ENCODE results near the gene PTPRN2.

The PTPRN2 gene

DNA sequence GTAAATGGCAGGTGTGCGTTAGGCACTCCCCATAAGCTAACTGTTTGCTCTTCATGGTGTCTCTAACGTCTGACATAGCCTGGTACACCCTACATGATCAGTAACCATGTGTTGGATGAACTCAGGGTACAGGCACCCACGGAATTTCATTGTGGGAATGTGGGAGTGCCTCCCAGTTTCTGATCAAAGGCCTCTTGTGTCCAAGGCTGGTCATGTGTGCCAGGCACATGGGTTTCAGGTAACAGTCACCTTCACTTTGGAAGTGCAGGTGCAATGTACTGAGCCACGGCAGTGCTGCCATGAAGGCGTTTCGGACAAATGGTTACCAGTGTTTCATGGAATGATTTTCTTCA is 952.5 kb downstream of the PTPRN2 start:
- DNase-seq: no peak

DNA sequence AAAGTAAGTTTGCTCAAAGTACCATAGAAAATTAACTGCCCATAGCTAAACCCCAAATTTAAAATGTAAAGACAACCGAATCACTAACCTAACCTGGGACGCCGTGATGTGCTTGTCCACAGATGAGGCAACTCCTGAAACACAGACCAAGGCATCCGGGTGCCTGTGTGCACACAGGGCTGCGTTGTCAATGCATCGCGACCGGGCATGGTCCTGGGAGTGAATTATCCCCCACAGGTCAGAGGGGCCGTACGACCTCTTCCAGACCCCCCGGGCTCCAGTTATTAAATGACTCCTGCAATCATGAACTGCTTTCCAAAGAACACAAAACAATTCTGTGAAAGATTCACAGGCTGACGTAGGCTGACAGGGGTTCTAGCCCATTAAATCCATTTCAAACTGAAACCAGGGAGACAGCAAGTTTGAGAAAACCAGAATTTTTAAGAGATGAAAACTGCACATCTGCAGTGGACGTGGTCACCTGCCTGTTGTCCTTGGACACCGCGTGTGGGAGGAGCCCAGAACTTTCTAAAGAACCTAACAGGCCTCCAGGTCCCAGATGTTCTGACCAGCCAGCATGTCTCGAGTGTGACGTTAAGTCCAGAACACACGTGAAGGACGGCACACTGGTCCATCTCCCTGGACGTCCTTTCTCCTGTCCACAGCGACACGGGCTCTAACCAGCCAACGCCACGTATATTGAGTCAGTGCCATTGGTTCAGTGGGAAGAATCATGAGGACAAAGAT is 953.0 kb downstream of the PTPRN2 start:
- DNase-seq: no peak

DNA sequence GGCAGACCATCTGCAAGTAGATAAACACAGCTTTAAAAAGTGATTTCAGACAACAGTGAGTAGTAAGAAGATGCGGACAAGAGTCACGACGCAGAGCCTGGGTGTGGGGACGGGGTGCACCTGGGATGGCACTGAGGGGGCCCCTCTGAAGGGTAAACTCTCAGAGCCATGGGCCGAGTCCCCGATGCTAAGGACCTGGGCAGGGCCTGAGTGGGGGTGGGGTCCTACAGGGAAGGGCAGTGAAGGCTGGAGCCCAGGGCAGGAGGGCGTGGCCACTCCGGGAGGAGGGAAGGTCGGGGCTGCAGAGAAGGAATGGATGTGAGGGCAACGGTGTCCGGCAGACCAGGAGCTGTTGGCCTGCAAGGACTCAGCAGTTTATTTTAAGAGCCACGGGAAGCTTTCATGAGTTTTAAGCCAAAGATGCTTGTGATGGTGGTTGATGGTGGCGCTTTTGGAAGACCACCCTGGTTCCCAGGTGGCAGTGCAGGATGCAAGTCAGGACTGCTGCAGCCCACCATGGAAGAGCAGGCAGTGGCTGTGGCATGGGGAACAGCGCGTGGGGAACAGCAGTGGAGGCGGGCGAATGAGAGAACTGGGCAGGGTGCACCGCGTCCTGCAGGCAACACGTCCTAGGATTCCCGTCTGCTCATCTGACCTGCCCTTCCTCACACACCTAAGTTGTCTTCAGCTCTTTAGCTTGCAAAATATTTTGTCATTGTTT is 954.0 kb downstream of the PTPRN2 start:
- no peak for DNase-seq

DNA sequence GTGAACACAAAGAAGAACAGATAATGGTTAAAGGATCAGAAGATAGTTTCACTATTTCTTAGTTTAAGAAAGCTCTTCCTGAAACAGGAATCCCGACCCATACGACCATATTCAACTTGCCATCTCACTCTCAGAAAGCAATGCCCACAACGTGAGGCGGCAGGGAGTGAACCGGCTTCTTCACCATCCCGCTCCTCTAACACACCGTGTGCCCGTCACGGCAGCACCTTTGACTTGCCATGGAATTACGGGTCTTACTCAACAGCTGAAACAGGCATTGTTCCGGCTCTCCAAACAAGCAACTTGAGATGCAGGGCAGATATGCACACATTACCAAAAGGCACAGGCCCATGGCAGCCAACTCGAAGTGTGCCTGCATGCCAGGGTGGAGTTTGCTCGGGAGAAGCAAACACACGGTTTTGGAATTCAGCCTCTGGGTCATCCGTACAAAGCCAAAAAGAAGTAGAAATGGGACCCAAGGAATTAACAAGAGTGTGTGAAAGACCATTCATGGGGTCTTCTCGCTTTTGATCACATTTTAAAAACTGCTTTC is 957.2 kb downstream of the PTPRN2 start:
- no peak for DNase-seq

DNA sequence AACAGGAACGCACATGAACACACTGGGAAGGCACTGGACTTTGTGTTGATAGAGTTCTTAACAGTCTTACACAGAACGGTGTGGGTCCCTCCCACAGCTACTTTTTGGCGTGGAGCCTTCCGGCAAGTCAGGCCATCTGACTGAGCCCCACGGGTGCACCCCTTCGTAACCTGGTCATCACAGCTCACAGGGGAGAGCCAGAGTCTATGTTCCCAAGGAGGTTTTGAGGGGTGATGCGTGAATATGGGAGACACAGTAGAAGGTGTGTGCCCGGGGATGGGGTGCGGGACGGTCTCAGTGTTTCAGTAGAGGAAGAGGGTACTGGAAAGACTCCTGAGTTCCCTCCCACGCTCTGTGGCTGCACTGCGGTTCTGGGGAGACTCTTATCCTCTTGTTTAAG is 959.2 kb downstream of the PTPRN2 start:
- DNase-seq: no peak

DNA sequence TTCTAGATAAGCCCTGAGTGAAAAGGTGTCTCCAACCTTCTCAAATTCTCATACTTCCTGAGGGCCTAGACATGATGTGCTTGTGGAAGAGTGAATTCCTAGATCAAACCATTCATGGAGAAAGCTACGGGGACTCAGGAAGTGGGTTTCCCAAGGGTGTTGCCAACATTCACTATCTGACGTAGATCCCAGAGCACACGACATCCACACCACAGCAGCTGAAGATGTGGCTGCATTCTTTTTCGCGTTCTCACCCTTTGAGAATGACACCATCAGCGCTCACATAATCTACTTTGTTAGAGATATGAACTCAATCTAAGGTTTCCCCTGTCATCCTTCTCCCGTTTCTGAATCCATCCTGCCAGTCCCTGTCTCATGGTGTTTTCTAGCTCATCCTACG is 960.0 kb downstream of the PTPRN2 start:
- DNase-seq: no peak

DNA sequence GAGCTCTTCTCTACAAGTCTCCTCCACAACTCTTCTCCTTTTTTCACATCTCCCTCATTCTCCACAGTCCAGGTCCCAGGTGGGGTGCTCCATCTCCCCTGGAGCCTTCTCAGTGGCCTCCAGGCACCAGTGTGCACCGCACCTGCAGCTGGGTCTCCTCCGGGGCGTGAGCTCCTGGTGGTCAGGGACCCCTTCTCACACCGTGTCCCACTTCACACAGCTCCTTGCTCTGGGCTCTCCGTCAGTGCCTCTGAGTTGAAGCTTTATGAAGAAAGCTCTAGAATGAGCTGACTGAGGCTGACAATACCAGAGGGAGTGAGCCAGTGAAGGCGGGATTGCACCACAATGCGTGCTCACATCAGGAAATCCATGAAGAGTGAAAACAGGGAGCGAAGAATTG is 960.6 kb downstream of the PTPRN2 start:
- no peak for DNase-seq

DNA sequence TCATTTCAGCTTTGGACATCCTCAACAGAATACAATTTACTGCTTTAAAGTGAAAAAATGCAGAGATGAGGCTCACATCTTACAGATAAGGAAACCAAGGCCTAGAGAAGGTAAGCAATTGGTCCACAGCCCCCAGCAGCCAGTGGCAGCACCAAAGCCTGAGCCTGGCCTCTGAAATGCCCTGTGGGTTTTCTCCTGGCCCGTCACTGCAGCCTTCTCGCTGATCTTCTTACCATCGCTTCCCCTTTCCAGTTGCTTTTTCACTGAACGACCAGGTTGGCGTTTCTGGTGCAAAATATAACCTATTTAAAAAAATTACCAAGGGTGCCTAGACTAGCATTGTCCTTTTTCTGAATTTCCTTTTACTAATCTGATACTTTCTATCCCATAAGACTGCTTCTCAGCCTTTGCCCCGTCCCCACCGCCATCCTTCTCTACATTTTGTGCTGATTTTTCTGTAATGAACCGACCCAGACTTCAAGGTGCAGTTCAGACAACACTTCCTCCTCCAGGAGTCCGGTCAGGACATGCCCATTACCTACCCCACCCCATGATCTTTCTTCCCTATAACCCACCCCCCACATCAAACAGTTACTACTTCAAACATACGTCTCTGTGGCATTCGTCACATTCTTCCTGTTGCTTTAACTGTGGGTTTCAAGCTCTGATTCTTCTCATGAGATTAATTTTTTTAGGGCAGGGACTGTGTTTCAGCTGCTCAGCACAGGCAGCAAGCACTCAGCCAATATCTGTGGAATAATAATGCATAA is 961.5 kb downstream of the PTPRN2 start:
- DNase-seq: no peak

DNA sequence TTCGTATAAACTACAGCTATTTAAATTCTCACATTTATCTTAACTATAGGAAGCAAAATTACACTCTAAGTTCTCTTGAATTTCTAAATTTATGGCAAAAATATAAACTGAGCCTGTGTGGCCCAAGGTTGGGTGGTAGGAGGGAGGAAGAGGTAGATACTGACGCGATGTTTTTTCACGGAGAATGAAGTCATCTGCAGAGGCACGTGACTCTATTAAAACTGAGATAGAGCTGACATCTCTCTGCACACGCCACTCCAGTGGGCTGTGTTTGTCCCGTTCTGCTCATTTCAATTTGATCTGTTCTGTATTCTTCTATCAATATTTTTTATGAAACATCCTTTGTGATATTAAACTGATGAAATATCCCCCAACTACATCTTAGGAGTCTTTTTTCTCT is 964.1 kb downstream of the PTPRN2 start:
- DNase-seq: no peak

DNA sequence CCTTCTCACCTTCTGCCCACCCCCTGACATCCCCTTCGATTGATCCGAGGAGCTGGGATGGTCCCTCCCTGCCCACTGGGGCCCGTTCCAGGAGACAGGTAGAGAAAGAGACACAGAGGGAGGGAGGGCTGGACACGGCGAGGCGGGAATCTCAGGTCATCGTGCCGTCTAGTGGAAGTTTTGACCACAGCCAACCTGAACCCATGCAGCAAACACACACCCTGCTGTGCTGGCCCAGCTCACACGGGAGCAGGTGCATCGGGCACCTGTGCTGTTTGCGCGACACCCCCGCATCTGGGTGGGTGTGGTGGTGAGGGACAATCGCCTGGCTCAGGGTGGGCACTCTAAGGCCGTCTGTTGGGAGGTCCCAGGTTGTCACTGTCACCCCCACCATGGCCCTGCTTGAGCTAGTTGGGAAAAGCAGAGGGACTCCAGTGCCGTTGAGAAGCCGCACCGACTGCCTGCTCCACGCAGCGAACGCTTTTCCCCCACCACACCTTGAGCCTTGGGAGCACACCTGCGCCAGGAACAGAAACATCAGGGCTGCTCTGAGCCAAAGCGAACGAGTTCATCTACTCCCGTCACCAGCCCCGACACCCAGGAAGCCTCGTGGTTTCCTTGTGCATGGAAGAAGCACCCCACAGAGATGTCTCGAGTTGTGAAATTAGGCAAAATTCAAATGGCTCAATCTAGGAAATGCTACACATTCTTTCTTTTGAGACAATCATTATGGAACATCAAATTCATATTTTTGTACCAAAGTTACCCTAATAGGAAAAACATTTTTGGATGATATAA is 965.0 kb downstream of the PTPRN2 start:
- no peak for DNase-seq

DNA sequence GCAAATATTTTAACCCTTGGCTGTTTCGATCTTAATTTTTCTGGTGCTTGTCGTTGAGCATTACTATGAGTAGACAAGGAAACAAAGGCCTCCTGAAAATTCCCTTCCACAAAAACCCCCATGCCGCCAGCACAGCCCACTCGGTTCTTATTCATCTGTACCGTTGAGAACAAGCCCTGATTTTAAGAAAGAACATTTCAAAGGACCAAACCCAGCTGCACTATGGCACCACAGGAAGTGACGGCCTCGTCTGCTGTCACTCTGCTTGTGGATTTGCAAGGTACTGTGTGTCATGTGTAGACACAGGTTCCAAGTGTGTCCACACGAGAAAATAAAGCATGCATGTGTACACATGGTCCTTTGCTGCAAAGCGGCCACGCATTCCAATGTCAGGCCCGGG is 965.6 kb downstream of the PTPRN2 start:
- no peak for DNase-seq

DNA sequence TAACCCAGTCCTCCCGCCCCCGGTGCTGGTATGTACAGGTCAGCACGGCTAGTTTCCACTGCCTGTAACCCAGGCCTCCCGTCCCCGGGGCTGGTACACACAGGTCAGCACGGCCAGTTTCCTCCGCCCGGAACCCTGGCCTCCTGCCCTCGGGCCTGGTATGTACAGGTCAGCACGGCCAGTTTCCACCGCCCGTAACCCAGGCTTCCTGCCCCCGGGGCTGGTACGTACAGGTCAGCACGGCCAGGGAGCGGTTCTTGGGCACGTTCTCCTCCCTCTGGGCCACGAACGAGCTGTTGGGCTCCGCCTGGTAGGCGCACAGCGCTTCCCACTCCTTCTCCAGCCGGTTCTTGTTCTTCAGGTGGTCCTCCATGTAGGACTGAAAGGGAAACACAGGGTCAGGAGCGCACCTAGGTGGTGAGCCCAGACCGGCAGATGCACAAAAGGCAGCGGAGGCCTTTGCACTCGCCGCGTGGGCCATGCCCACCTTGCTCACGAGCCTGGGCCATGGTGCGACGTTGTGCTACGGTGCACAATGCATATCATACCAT is 966.4 kb downstream of the PTPRN2 start:
- no peak for DNase-seq

DNA sequence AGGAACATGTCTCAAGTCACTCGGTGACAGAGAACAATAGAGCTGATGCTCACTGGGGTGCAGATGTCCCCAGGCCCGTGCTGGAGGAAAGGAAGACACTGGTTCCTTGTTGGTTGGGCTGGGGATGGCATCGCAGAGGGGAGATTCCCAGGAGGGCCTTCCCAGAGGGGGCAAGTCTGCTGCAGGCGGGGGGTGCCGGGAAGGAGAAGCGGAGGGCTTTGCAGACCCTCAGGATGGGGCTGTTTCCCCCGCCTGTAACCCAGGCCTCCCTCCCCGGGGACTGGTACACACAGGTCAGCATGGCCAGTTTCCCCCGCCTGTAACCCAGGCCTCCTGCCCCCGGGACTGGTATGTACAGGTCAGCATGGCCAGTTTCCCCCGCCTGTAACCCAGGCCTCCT is 967.0 kb downstream of the PTPRN2 start:
- no peak for DNase-seq

DNA sequence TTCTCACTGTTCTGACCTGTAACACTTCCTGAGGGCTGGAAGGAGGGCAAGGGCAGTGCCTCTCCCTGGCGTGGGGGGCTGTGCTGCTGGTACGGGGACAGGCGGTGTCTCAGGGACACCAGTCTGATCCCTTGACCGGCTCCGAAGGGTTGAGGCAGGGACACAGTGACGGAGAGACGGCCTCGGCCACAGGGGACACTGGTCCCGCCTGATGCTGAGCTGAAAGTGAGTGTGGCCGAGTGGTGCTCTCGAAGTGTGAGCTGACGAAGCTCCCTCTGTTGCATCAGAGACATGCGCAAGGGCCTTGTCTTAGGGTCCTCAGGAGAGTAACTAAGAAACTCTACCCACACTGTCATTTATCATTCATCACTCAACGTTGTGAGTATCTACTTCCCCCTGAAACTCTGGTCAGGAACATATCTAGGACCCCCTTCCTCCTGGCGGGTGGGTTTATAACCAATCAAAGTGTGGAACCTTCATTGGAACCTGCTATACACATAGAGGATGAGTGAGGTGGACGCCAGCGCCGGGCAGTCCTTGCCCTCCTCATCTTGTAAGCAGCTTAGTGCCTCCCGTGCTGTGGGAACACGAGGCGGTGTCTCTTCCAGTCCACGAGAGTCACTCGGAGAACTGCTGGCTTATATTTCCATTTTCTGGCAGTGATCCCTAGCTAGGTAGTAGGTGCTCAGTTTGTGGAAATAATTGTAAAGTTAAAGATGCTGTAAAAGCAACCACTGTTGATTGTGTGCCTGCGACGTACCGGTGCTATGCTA is 967.7 kb downstream of the PTPRN2 start:
- DNase-seq: no peak

DNA sequence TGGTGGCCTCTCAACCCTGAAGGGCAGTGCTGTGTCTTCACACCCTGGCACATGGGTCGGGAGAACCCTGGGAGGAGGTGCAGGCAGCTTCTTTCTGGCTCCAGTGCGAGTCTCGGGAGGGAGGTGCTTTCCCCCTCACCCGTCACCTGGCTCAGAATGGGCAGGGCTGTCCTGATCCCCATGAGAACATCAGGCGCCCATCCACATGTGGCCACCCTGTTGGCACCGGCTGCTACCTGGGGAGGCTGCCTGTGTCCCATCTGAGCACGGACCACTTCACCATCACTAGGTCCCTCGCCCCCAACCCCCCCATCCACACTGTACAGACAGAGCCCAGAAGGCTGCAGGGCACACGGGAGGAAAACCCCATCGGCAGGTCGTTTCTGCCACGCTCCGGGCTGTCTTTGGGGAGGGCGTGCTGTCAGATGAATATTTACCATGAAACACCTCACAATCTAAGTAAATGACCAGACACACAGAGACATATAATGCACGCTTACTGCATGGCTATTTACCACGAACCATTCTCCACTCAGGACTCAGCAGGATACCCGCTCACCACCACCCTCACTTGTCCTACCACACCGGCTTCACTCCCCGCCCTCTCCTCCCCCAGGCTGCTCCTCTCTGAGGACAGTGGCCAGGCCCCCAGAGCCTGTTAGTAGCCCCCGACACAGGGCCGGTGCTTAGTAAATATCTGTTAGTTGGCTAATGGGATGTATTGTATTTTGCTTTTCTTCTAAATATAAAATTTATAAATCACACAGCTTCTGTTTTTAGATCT is 968.6 kb downstream of the PTPRN2 start:
- no peak for DNase-seq

DNA sequence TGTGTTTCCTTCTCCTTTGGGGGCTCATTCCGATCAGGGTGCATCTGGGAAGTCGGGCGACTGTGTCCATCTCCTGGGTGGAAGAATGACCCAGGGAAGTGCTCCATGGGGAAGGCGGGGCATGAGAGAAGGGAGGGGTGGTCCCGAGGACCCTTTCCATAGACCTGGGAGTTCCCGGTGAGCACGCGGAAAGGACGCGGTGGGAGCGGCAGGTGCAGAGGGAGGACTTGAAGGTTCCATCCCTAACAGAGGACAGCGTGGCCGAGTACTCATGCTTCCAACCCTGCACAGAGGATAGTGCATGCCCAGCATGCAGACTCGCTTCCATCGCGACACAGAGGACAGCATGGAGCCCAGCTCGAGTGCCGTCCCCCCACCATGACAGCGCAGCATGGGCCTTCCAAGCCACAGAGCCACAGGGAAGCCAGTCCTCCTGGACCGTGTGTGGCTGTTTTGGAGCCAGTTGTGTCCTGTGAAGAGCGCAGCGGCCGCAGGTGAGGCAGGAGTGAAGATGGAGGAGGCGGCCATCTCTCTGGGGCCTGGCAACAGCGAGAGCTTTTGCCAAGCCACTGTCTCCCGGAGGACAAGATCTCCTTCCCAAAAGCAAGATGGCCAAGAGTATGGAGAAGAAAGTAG is 969.4 kb downstream of the PTPRN2 start:
- no peak for DNase-seq

DNA sequence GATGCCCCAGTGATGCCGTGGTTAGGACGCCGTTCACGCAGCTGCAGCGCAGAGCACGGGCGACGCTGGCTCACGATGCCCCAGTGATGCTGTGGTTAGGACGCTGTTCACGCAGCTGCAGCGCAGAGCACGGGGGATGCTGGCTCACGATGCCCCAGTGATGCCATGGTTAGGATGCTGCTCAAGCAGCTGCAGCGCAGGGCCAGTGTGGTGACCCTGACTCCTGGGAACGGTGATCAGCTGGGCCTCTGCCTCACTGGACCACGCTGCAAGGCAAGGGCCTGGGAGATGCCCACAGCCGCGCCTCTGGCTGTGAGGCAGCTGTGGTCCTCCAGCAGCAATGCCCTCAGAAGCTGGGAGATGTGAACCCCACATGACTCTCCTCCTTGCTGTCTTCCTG is 970.2 kb downstream of the PTPRN2 start:
- DNase-seq: no peak

DNA sequence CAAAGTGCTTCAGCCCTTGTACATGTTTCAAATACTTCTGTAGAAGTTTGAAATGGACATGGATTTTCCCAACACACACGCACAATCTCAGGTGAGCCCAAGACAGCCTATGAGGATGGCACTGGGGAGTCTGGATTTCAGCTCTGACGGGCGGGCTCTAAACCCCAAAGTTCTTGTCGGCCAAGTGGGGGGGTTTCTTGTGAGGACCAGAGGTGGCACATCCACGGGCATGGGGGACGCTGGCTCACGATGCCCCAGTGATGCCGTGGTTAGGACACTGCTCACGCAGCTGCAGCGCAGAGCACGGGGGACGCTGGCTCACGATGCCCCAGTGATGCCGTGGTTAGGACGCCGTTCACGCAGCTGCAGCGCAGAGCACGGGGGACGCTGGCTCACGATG is 970.7 kb downstream of the PTPRN2 start:
- DNase-seq: no peak

DNA sequence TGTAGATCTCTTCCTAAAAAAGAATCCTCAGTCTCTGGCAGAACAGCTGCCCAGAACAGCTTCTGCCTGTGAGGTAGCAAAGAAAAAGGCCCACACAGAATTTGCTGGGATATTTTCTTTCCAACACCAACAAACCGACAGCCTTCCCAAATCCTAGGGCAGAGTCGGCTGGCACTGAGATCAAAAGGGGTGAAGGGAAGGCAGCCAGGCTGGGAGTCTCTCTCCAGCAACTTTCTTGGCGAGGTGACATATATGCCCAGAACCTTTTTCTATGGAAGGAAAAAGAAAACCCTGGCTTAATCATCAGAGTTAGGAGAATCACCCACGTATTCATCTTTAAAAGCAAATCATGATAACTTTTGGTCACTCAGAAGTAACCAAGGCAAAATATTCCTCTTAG is 971.2 kb downstream of the PTPRN2 start:
- DNase-seq: no peak

DNA sequence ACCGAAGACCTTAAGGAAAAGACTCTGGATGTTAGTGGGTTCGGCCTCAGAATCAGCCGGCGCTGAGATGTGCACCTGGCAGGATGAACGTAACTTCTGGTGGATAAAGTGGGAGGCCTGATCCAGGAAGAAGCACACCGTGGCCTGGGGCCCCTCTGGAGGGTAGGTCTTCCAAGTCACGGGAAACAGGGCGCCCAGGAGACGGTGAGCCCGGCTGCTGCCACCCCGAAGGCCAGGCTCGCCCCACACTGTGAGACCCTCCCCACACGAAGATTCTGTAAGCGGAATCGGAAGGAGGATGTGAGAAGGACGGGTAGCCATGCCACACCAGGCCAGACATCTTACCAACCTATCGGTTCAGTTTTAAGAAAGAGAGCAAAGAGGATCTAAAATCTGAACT is 971.8 kb downstream of the PTPRN2 start:
- DNase-seq: no peak
